Stomach smooth muscle (tissue), 2 donors: Measurements from ENCODE around the gene MAN2B2.
A peak's percentile ranks its signal among the peaks of the same experiment; 100 is the strongest.

Experiments
- H3K27ac ChIP-seq: one replicate; pipeline ENCODE4 v1.7.0; 2013; ENCODE audit warnings: mild to moderate bottlenecking, low read length, inconsistent platforms
- H3K27me3 ChIP-seq, 2 donors: one replicate each; pipeline ENCODE4 v1.7.0; 2013; ENCODE audit warnings: low read length in 2 of 2; ENCODE audit not compliant: insufficient read depth in 2 of 2, control insufficient read depth in 1 of 2
- H3K36me3 ChIP-seq, 2 donors: one replicate each; pipeline ENCODE4 v1.7.0; 2013; ENCODE audit warnings: low read length in 2 of 2; ENCODE audit not compliant: control insufficient read depth in 2 of 2, insufficient read depth in 2 of 2
- H3K4me1 ChIP-seq: one replicate; pipeline ENCODE4 v1.7.0; 2013; ENCODE audit warnings: low read length; ENCODE audit not compliant: control insufficient read depth, insufficient read depth
- H3K4me3 ChIP-seq, 2 donors: one replicate each; pipeline ENCODE4 v1.7.0; 2013; ENCODE audit warnings: low read length in 2 of 2
- H3K9ac ChIP-seq, 2 donors: one replicate each; pipeline ENCODE4 v1.7.0; 2013; ENCODE audit warnings: low read length in 2 of 2, mild to moderate bottlenecking in 1 of 2
- H3K9me3 ChIP-seq, 2 donors: one replicate each; pipeline ENCODE4 v1.7.0; 2013; ENCODE audit warnings: low read length in 2 of 2; ENCODE audit not compliant: control insufficient read depth in 2 of 2
- donor health status: healthy.
- donor health status: Pancreatic carcinoma.

Gene MAN2B2

GRCh38 chr4:6557185-6557584 is 17.8 kb upstream of the MAN2B2 start:
- no peak overlapping the region for H3K4me3 ChIP-seq
- peaks cover 19 to 40% of the 10 kb centered on the region in 2 donors for H3K27me3 ChIP-seq
- H3K9me3 ChIP-seq, result no peaks in the 10 kb centered on the region
- H3K9ac ChIP-seq, result no peak overlapping the region
- H3K4me1 ChIP-seq, result peaks cover 2% of the 10 kb centered on the region
- no peak overlapping the region for H3K27ac ChIP-seq
- H3K36me3 ChIP-seq, result no peaks in the 10 kb centered on the region

DNA sequence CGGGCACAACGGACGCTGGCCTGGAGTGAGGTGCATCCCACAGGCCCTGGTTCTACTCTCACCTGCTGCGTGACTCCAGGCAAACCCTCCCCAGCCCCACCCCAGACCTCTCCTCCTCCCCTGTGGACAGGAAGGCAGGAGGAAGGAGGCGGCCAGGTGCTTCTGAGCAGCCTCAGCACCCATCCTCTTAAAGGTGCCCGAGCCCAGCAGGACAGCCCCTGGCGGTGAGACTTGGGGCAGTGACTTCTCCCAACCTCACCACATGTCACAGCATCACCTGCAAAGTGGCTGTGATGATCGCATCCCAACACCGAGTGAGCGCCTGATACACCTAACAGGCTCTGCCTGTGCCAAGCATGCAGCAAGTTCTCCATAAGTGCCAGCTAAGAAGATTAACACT is 17.1 kb upstream of the MAN2B2 start:
- H3K27me3 ChIP-seq, result peaks cover 25 to 43% of the 10 kb centered on the region in 2 donors
- no peaks in the 10 kb centered on the region for H3K36me3 ChIP-seq
- H3K9me3 ChIP-seq, result no peaks in the 10 kb centered on the region
- no peak overlapping the region for H3K4me3 ChIP-seq
- H3K4me1 ChIP-seq, result peaks cover 6% of the 10 kb centered on the region
- H3K27ac ChIP-seq, result no peak overlapping the region
- H3K9ac ChIP-seq, result no peak overlapping the region

GRCh38 chr4:6560416-6561172 is 14.4 kb upstream of the MAN2B2 start:
- peaks cover 18% of the 10 kb centered on the region for H3K4me1 ChIP-seq
- H3K36me3 ChIP-seq, result no peaks in the 10 kb centered on the region
- H3K9me3 ChIP-seq, result no peaks in the 10 kb centered on the region
- H3K27ac ChIP-seq, result no peak overlapping the region
- H3K4me3 ChIP-seq, result no peak overlapping the region
- no peak overlapping the region for H3K9ac ChIP-seq
- peaks cover 48 to 53% of the 10 kb centered on the region in 2 donors for H3K27me3 ChIP-seq

DNA sequence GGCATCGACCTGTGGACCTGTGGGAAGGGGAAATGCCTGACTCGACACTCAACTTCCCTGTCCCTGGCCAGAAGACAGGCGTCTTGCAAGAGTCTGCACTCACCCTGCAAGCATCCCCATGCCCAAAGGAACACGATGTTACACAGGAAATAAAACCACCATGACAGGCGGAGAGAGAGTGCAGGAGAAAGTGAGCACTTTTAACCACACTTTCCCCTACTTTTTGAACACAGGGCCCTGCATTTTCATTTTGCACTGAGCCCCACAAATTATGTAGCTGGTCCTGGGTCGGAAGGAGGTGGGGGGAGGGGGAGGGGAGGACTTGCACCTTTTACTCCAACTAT is 13.8 kb upstream of the MAN2B2 start:
- Histone ChIP-seq H3K4me1 (peaks cover 18% of the 10 kb centered on the region), H3K27me3 (peaks cover 47 to 48% of the 10 kb centered on the region in 2 donors), H3K9ac (no peak overlapping the region), H3K36me3 (no peaks in the 10 kb centered on the region), H3K4me3 (no peak overlapping the region), H3K27ac (no peak overlapping the region), H3K9me3 (no peaks in the 10 kb centered on the region)

DNA sequence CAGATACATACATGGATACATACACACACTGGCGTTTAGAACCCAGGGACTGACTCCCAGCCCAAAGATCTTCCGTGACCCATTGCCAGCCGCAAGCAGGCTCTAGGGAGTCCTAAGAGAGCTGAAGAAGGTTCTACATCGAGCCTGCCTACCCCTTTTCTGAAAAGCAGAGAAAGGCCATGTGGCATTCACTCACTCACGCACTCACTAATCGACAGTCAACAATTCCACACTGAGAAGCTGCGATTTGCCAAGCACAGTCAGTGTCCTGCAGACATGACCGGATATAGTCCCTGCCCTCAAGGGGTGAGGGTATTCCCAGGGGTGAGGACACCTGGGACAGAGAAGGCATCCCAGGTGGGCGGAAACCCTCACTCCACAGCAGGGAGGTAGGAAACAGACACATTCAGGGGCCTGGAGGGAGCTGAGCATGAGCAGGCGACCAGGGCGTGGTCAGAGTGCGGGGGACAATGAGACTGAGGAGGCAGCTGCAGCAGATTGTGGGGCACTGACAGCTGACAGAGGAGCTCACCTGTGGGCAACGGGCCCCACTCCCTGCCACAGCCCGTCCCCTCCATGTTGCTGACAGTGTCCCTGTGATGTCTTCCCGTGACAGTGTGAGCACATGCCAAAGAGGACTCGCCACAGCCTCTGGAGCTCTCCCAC is 13.2 kb upstream of the MAN2B2 start:
- H3K9ac ChIP-seq, result no peak overlapping the region
- peaks cover 45 to 46% of the 10 kb centered on the region in 2 donors for H3K27me3 ChIP-seq
- no peaks in the 10 kb centered on the region for H3K9me3 ChIP-seq
- H3K27ac ChIP-seq, result no peak overlapping the region
- H3K36me3 ChIP-seq, result no peaks in the 10 kb centered on the region
- no peak overlapping the region for H3K4me3 ChIP-seq
- peaks cover 18% of the 10 kb centered on the region for H3K4me1 ChIP-seq

GRCh38 chr4:6562931-6563901 is 11.8 kb upstream of the MAN2B2 start:
- Histone ChIP-seq H3K9ac (no peak overlapping the region), H3K4me1 (peaks cover 18% of the 10 kb centered on the region), H3K9me3 (no peaks in the 10 kb centered on the region), H3K4me3 (peak overlapping the region; percentile 51 to 64), H3K27ac (no peak overlapping the region), H3K36me3 (no peaks in the 10 kb centered on the region), H3K27me3 (peaks cover 44 to 46% of the 10 kb centered on the region in 2 donors)

- Histone ChIP-seq H3K4me3 (peak overlapping the region in 1 of 2 donors; percentile 64), H3K9me3 (no peaks in the 10 kb centered on the region), H3K27me3 (peaks cover 39 to 40% of the 10 kb centered on the region in 2 donors), H3K4me1 (peaks cover 18% of the 10 kb centered on the region), H3K27ac (no peak overlapping the region), H3K9ac (no peak overlapping the region), H3K36me3 (no peaks in the 10 kb centered on the region)
Measured at GRCh38 chr4:6563935-6564645, 10.9 kb upstream of the MAN2B2 start.

DNA sequence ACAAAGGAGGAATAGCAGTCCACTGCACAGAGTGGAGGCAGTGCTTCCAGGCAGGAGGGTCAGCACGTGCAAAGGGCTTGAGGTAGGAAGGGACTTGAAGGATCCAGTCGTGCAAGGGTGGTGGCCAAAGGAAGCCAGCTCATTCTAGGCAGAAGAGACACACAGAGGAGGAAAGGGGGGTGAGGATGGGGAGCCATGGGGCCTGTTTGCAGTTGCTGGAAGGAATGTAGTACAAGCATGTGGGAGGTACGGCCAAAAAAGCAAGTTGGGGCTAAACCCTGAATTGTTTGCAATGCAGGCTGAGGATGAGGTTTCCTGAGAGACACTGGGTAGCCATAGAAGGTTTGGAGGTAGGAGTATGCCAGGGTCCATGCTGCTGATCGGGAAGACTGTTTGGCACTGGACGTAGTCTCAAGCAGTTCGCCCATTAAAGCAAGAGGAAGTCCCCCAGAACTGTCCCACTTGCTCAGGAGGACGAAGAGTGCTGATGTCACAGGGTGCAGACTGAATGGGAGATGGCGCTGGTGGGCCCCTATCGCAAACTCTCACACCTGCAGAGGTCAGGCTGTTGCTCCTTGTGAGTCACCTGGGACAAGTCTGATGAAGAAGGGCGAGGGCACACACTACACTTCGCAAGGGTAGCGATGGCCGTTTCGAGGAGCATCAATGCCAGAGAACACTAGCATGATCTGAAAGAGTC is 9.1 kb upstream of the MAN2B2 start:
- H3K27me3 ChIP-seq, result peaks cover 36 to 37% of the 10 kb centered on the region in 2 donors
- peaks cover 18% of the 10 kb centered on the region for H3K4me1 ChIP-seq
- H3K4me3 ChIP-seq, result no peak overlapping the region
- H3K9me3 ChIP-seq, result no peaks in the 10 kb centered on the region
- H3K9ac ChIP-seq, result no peak overlapping the region
- no peak overlapping the region for H3K27ac ChIP-seq
- no peaks in the 10 kb centered on the region for H3K36me3 ChIP-seq

GRCh38 chr4:6566391-6567190 is 8.4 kb upstream of the MAN2B2 start:
- Histone ChIP-seq H3K27ac (no peak overlapping the region), H3K27me3 (peaks cover 32 to 36% of the 10 kb centered on the region in 2 donors), H3K4me1 (peaks cover 18% of the 10 kb centered on the region), H3K9me3 (no peaks in the 10 kb centered on the region), H3K36me3 (no peaks in the 10 kb centered on the region), H3K4me3 (no peak overlapping the region), H3K9ac (no peak overlapping the region)
